Upper lobe of left lung (tissue), 6 donors: ENCODE measurements around the gene PLEKHA1. TPM values are rescaled to one million over a fixed set of nuclear protein-coding genes. Genes with fewer than 3 reads are reported as not detected.

Experiments
- ATAC-seq, 2 donors: fragments of 200-7000 bp; cut with Tn5 transposase; one replicate each; pipeline ENCODE4 v1.9.1; 2022; ENCODE audit warnings: mild to moderate bottlenecking in 2 of 2, moderate library complexity in 2 of 2; ENCODE audit not compliant: low FRiP score in 2 of 2
- DNase-seq, 2 donors: peaks; one replicate each; pipeline ENCODE4 v3.0.0-alpha.2; 2019 to 2020
- H3K27ac ChIP-seq, 4 donors: fragments of 200-600 bp; sonication (generic); one replicate each; pipeline ENCODE4 v1.5.1; 2016 to 2019
- H3K27me3 ChIP-seq, 4 donors: fragments of 200-600 bp; sonication (generic); one replicate each; pipeline ENCODE4 v1.5.1; 2017 to 2019
- H3K36me3 ChIP-seq, 4 donors: fragments of 200-600 bp; sonication (generic); one replicate each; pipeline ENCODE4 v1.5.1; 2016 to 2019
- H3K4me1 ChIP-seq, 4 donors: fragments of 200-600 bp; sonication (generic); one replicate each; pipeline ENCODE4 v1.5.1; 2018 to 2019
- H3K4me3 ChIP-seq, 4 donors: fragments of 200-600 bp; sonication (generic); one replicate each; pipeline ENCODE4 v1.5.1; 2017 to 2019; ENCODE audit warnings: mild to moderate bottlenecking in 2 of 4, moderate library complexity in 1 of 4
- H3K9me3 ChIP-seq, 4 donors: fragments of 200-600 bp; sonication (generic); one replicate each; pipeline ENCODE4 v1.5.1; 2018 to 2019
- CTCF ChIP-seq, 6 experiments: fragments of 450-650 bp in 4 of 6; fragments of 200-600 bp in 2 of 6; sonication (generic) in 2 of 6; IDR thresholded peaks; one replicate each; pipeline ENCODE4 v1.5.1; 2016 to 2019; ENCODE audit warnings: antibody characterized with exemption in 6 of 6
- EP300 ChIP-seq, 4 donors: sonication (generic); formaldehyde crosslinking; IDR thresholded peaks; one replicate each; pipeline ENCODE4 v1.5.1; 2017; ENCODE audit warnings: antibody characterized with exemption in 4 of 4, control low read depth in 2 of 4
- POLR2A ChIP-seq, 4 donors: fragments of 450-650 bp; IDR thresholded peaks; one replicate each; pipeline ENCODE4 v1.5.1; 2016 to 2017; ENCODE audit warnings: antibody characterized with exemption in 4 of 4, mild to moderate bottlenecking in 2 of 4
- POLR2AphosphoS5 ChIP-seq, 2 donors: sonication (generic); formaldehyde crosslinking; IDR thresholded peaks; one replicate each; pipeline ENCODE4 v1.5.1; 2017; ENCODE audit warnings: antibody characterized with exemption in 2 of 2
- WGBS, 2 donors: methylation state at CpG; one replicate each; pipeline ENCODE4 v1.1.5; 2017 to 2018; 5-methylcytosine and 5-hydroxymethylcytosine counted together
- total RNA-seq, 6 donors: library from RNA; depleted of rRNA in 4 of 6; stranded (reverse); fragments of >200 nt in 4 of 6; gene quantifications; one replicate each; pipeline versions ENCODE4 v1.1.0 to v1.2.1, GENCODE V29; 2016 to 2021
- donor health status: DM: no; HTN: no; CAD: no; lungs with moderate emphysema.
- donor health status: DM: no; HTN: yes; CAD: no; lungs with severe emphysema.

PLEKHA1 gene
- total RNA-seq, 6 donors from 2014 or later, result 29.5 to 78.4 (median 43.7) TPM

GRCh38 chr10:122465401-122466040 lies 91.0 kb downstream of the PLEKHA1 start:
- no peak overlapping the region for H3K4me3 ChIP-seq
- H3K9me3 ChIP-seq, result no peaks in the 10 kb centered on the region
- peaks cover 0 to 9% (median 0%) of the 10 kb centered on the region in 4 donors for H3K27me3 ChIP-seq
- DNase-seq (no peak), ATAC-seq (no peak)
- TF ChIP-seq POLR2A (IDR thresholded peaks at IDR 0.05) (no peak), POLR2AphosphoS5 (IDR thresholded peaks at IDR 0.05) (no peak), EP300 (IDR thresholded peaks at IDR 0.05) (no peak), CTCF (IDR thresholded peaks at IDR 0.05) (no peak)
- no peak overlapping the region for H3K27ac ChIP-seq
- 79 to 93% methylated on average over 6 of the region's 6 CpGs for WGBS, 2 donors
- no peaks in the 10 kb centered on the region for H3K36me3 ChIP-seq
- H3K4me1 ChIP-seq, result peaks cover 19 to 47% (median 26%) of the 10 kb centered on the region in 4 donors

DNA sequence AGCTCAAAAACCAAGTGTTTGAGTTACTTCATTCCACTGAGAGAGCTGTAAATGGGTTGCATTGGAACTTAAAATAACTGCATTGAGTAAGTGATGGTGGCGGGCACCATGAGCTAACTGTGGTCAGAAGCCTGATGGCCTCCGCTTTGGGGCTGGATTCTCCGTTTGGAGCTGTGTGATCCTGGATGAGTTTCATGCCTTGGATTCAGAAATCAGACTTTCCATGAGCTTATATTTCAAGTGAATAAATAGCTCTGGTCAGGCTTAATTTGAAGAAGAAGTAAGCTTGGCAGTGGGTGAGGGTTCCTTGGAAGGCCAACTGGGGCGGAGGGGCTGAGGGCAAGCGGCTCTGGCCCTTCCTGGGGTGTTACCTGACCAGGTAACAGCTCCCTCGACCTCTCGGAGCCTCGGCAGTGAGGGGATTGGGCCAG lies 92.5 kb downstream of the PLEKHA1 start:
- H3K27ac ChIP-seq, result no peak overlapping the region
- no peaks in the 10 kb centered on the region for H3K9me3 ChIP-seq
- TF ChIP-seq CTCF (IDR thresholded peaks at IDR 0.05) (no peak), EP300 (IDR thresholded peaks at IDR 0.05) (no peak), POLR2AphosphoS5 (IDR thresholded peaks at IDR 0.05) (no peak), POLR2A (IDR thresholded peaks at IDR 0.05) (no peak)
- WGBS, 2 donors, result 73 to 82% methylated on average over 8 of the region's 8 CpGs
- peaks cover 14 to 41% (median 21%) of the 10 kb centered on the region in 4 donors for H3K4me1 ChIP-seq
- DNase-seq, result peak in 1 of 2 donors; percentile 33
- H3K36me3 ChIP-seq, result no peaks in the 10 kb centered on the region
- no peak overlapping the region for H3K4me3 ChIP-seq
- ATAC-seq, result no peak
- no peaks in the 10 kb centered on the region for H3K27me3 ChIP-seq

DNA sequence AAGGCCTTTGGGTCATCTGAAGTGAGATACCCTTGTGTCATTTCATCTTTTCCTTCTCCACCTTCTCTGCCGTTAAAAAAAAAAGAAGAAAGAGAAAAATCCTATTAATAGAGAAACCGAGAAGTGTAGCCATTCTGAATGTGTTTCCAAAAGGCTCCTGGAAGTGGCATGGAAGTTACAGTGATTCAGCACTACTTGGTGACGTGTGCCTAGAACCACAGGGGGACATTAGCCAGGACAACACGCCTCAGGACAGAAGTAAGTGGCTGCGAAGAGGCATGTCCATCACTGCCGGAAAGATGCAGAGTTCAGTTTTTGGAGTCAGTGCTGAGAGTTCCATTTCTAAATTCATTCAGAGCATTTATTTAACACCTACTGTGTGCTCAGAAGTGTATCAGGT lies 93.2 kb downstream of the PLEKHA1 start:
- H3K27me3 ChIP-seq, result no peaks in the 10 kb centered on the region
- no peaks in the 10 kb centered on the region for H3K36me3 ChIP-seq
- H3K4me1 ChIP-seq, result peaks cover 14 to 34% (median 18%) of the 10 kb centered on the region in 4 donors
- WGBS, 2 donors, result 82% methylated on average over 6 of the region's 6 CpGs
- no peak for DNase-seq
- no peak overlapping the region for H3K27ac ChIP-seq
- no peak overlapping the region for H3K4me3 ChIP-seq
- H3K9me3 ChIP-seq, result no peaks in the 10 kb centered on the region
- no peak for TF ChIP-seq EP300 (IDR thresholded peaks at IDR 0.05)
- no peak for TF ChIP-seq POLR2AphosphoS5 (IDR thresholded peaks at IDR 0.05)
- TF ChIP-seq POLR2A (IDR thresholded peaks at IDR 0.05), result no peak
- TF ChIP-seq CTCF (IDR thresholded peaks at IDR 0.05), result no peak
- ATAC-seq, result no peak

DNA sequence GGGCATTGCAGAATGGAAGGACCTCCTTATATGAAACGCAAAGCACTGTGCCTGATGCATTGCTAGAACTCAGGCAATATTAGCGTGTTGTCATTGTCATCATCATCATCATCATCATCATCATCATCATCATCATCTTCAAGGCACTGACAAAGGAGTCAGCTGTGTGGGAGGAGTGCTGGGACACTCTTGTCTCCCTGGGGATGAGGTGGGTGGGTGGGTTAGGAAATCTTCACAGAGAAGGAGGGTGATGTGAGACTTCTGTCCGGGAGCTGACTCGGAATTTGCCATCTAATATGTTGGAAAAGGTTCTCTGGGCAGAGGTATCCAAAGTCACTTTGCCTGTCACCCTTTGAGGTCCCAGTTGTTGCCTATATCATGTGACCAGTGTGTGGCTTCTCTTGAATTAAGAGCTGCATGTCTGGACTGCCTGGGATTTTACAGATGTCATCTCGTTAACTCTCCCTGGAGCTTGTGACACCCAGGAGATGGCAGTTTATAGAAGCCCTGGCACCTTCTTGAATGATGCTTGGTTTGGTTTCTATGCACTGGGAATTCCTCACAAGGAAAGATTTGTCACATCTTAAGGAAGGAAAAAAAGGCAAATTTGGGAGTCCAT lies 93.9 kb downstream of the PLEKHA1 start:
- no peak for ATAC-seq
- no peak for TF ChIP-seq POLR2A (IDR thresholded peaks at IDR 0.05)
- no peak for TF ChIP-seq CTCF (IDR thresholded peaks at IDR 0.05)
- no peak for TF ChIP-seq EP300 (IDR thresholded peaks at IDR 0.05)
- TF ChIP-seq POLR2AphosphoS5 (IDR thresholded peaks at IDR 0.05), result no peak
- 90 to 97% methylated on average over 5 of the region's 5 CpGs for WGBS, 2 donors
- no peak for DNase-seq
- H3K4me1 ChIP-seq, result peaks cover 10 to 27% (median 13%) of the 10 kb centered on the region in 4 donors
- H3K27ac ChIP-seq, result peak overlapping the region in 1 of 4 donors; percentile 27
- no peaks in the 10 kb centered on the region for H3K27me3 ChIP-seq
- H3K4me3 ChIP-seq, result no peak overlapping the region
- no peaks in the 10 kb centered on the region for H3K36me3 ChIP-seq
- H3K9me3 ChIP-seq, result no peaks in the 10 kb centered on the region
